RWPE1 (cell line): ENCODE measurements around the gene DOCK9.

Source experiments
- CTCF ChIA-PET: fragments of 350-600 bp; sonication (Branson Sonifier 250); formaldehyde crosslinking; extraction: SDS; loops from one replicate; lab custom pipeline; 2021; lab: Yijun Ruan, JAX
- POLR2A ChIA-PET: fragments of 400-600 bp; formaldehyde crosslinking; extraction: SDS; loops from one replicate; lab custom pipeline; 2020; ENCODE audit warnings: antibody characterized with exemption; ENCODE audit not compliant: low non-redundant PET; lab: Yijun Ruan, JAX
- DNase-seq: peaks from one replicate; pipeline ENCODE4 v3.0.0; 2012; ENCODE audit warnings: low spot score
- H3K27ac ChIP-seq: fragments of 450-650 bp; 2 replicates; pipeline ENCODE4 v1.5.1; 2017
- CTCF ChIP-seq: fragments of 450-650 bp; conservative IDR thresholded peaks from 2 replicates; pipeline ENCODE4 v1.5.1; 2017; ENCODE audit warnings: low read depth, mild to moderate bottlenecking

DOCK9 gene

DNA sequence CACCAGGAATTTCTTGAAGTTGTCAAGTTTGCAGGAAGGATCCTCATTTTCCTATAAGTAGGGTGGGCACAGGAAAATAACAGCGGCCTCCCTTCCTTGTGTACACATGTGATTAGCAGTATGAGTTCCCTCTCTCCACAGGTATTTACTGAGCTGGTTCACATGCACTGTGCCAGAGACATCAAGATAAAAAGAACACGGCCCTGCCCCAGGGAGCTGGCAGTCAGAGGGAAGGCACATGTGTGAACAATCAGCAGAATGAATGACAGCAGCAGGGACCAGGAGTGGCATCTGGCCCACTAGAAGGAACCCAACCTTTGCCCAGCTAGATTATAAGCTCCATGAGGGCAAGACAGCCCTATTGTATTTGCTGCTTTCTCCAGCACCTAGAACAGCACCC is 13.9 kb downstream of the DOCK9 start:
- no peak for TF ChIP-seq CTCF

DNA sequence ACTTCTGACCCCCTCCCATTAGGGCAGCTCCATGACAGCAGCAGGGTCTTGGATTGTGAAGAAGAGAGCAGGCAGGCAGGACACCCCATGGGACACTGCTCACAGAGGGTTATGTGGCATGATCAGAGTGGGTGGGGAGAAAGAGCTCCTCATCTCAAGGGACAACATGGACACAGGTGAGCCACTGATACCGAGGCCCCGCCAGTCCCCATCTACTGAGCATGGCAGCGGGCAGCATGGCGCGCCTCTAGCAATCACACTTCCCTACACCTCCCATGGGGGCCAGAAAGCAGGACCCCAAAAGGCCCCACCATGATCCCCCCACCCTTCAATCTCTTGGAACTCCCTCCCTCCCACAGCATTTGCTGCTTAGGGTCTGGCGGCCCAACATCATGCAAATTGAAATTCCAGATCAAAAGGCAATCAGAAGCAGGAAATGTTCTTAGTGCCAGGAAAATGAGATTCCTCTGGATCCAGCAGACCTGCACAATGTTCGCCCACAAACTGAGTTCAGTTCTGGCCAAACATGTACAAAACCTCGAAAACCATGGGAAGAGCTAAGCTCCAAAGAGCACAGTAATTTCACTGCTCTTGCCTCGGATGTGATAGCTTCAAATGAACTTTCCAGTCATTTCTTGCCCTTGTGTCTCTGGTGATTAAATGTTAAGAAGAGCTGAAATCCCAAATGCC is 14.8 kb downstream of the DOCK9 start:
- no peak overlapping the region for H3K27ac ChIP-seq
- no peak for TF ChIP-seq CTCF
- DNase-seq = no peak
- ChIA-PET POLR2A (no interaction called here), CTCF (interaction anchor here (0.7 kb wide), 1 partner anchor 159 kb away, joined by 3 read pairs; no protein-coding TSS in a partner anchor)

More for the DNA sequence above, 13.9 kb downstream of the DOCK9 start:
- CTCF ChIA-PET = no interaction called here
- no peak overlapping the region for H3K27ac ChIP-seq
- POLR2A ChIA-PET = no interaction called here
- DNase-seq = no peak

- no peak overlapping the region; the same call in 1 of the 2 replicates for H3K27ac ChIP-seq
- POLR2A ChIA-PET = no interaction called here
- peak; percentile 17 for DNase-seq
- CTCF ChIA-PET = interaction anchor here (0.6 kb wide), 2 partner anchors 10 to 227 kb away, joined by 4 to 6 read pairs; no protein-coding TSS in a partner anchor
- TF ChIP-seq CTCF = no peak
Measured at GRCh38 chr13:98961503-98962105, 16.3 kb downstream of the DOCK9 start.

- DNase-seq = no peak
- no peak for TF ChIP-seq CTCF
- no peak overlapping the region; the same call in 1 of the 2 replicates for H3K27ac ChIP-seq
- POLR2A ChIA-PET = no interaction called here
- CTCF ChIA-PET = interaction anchor here (0.6 kb wide), 1 partner anchor 9 kb away, joined by 4 read pairs; no protein-coding TSS in a partner anchor
Measured at GRCh38 chr13:98960606-98961502, 17.0 kb downstream of the DOCK9 start.

- H3K27ac ChIP-seq = no peak overlapping the region
- no peak for DNase-seq
- no peak for TF ChIP-seq CTCF
- ChIA-PET CTCF (no interaction called here), POLR2A (no interaction called here)
Measured at GRCh38 chr13:98959786-98960605, 17.9 kb downstream of the DOCK9 start.
